Tibial nerve (tissue), 4 donors: ENCODE results near the gene KIAA1586.

ENCODE experiments used
- EP300 ChIP-seq, 2 donors: sonication (generic); formaldehyde crosslinking; IDR thresholded peaks; one replicate each; pipeline ENCODE4 v1.6.1; 2017; ENCODE audit warnings: antibody characterized with exemption in 2 of 2, mild to moderate bottlenecking in 1 of 2
- POLR2A ChIP-seq, 2 donors: fragments of 450-650 bp; IDR thresholded peaks; one replicate each; pipeline ENCODE4 v1.6.1; 2017; ENCODE audit warnings: antibody characterized with exemption in 2 of 2, mild to moderate bottlenecking in 2 of 2, moderate library complexity in 2 of 2
- TF ChIP-seq, protein P1 (sequence below), 5 experiments: fragments of 200-600 bp in 3 of 5; fragments of 450-650 bp in 2 of 5; sonication (generic) in 3 of 5; IDR thresholded peaks; one replicate each; pipeline ENCODE4 v1.5.1; 2016 to 2019; ENCODE audit warnings: antibody characterized with exemption in 5 of 5, mild to moderate bottlenecking in 3 of 5, moderate library complexity in 2 of 5

DNA sequence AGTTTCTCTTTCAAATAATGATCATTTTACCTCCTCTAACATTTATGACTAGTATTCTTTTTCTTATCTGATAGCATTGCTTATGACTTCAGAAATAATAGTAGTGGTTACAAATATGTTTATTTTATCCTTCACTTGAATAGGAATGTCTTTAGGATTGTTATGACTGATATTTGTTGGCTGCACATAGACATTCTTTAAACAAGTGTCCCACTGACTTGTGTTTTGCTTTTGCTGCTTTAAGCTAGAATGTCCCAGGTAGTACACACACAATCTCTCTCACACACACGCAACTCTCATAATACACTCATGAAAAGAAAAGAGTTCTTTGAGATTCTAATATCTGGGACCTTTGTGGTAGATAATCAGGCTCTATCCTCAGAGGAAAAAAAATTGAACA lies 21.6 kb downstream of the KIAA1586 start:
- TF ChIP-seq, protein P1, sequence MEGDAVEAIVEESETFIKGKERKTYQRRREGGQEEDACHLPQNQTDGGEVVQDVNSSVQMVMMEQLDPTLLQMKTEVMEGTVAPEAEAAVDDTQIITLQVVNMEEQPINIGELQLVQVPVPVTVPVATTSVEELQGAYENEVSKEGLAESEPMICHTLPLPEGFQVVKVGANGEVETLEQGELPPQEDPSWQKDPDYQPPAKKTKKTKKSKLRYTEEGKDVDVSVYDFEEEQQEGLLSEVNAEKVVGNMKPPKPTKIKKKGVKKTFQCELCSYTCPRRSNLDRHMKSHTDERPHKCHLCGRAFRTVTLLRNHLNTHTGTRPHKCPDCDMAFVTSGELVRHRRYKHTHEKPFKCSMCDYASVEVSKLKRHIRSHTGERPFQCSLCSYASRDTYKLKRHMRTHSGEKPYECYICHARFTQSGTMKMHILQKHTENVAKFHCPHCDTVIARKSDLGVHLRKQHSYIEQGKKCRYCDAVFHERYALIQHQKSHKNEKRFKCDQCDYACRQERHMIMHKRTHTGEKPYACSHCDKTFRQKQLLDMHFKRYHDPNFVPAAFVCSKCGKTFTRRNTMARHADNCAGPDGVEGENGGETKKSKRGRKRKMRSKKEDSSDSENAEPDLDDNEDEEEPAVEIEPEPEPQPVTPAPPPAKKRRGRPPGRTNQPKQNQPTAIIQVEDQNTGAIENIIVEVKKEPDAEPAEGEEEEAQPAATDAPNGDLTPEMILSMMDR (IDR thresholded peaks at IDR 0.05), result no peak
- TF ChIP-seq POLR2A (IDR thresholded peaks at IDR 0.05) (no peak), EP300 (IDR thresholded peaks at IDR 0.05) (no peak)
